Activated CD8-positive, alpha-beta T cell treated with anti-CD3 and anti-CD28 coated beads for 36 hours (primary cell): ENCODE measurements around the gene LRRC75B. TPM values are rescaled to one million over a fixed set of nuclear protein-coding genes. Genes with fewer than 3 reads are reported as not detected.

Experiments
- ATAC-seq: fragments of 200-7000 bp; cut with Tn5 transposase; one replicate; pipeline ENCODE4 v1.10.0; 2021; ENCODE audit warnings: mild to moderate bottlenecking, moderate library complexity
- CTCF ChIA-PET: fragments of 350-600 bp; sonication (Branson Sonifier 250); formaldehyde crosslinking; loops from one replicate; lab custom pipeline; 2021; ENCODE audit warnings: antibody characterized with exemption; lab: Charles Lee
- POLR2A ChIA-PET: fragments of 350-600 bp; sonication (Branson Sonifier 250); formaldehyde crosslinking; loops from one replicate; lab custom pipeline; 2021; ENCODE audit warnings: antibody characterized with exemption; lab: Charles Lee
- DNase-seq: peaks from one replicate; pipeline ENCODE4 v3.0.0-alpha.2; 2020
- H3K27ac Mint-ChIP-seq: one replicate; pipeline ENCODE4 v1.8.0; 2021; ENCODE audit warnings: mild to moderate bottlenecking, mixed read lengths
- H3K27me3 Mint-ChIP-seq: one replicate; pipeline ENCODE4 v1.8.0; 2021; ENCODE audit warnings: mixed read lengths
- H3K36me3 Mint-ChIP-seq: one replicate; pipeline ENCODE4 v1.8.0; 2021; ENCODE audit warnings: low read depth, mixed read lengths
- H3K4me1 Mint-ChIP-seq: one replicate; pipeline ENCODE4 v1.8.0; 2021; ENCODE audit warnings: low read depth, mixed read lengths
- H3K4me3 Mint-ChIP-seq: one replicate; pipeline ENCODE4 v1.8.0; 2021; ENCODE audit warnings: mild to moderate bottlenecking, moderate library complexity, mixed read lengths
- H3K9me3 Mint-ChIP-seq: one replicate; pipeline ENCODE4 v1.8.0; 2021; ENCODE audit warnings: mixed read lengths
- CTCF ChIP-seq: fragments of 200-600 bp; IDR thresholded peaks from one replicate; pipeline ENCODE4 v1.8.0; 2022; ENCODE audit warnings: antibody characterized with exemption, mild to moderate bottlenecking
- intact Hi-C: fragments of 100-400 bp; cut with micrococcal nuclease; formaldehyde crosslinking; loops from one replicate; pipeline ENCODE4 v1.10.0; 2022
- total RNA-seq, 2 experiments: library from RNA; stranded (reverse); gene quantifications; one replicate each; pipeline ENCODE4 v1.2.3, GENCODE V29; 2021

Gene LRRC75B
- total RNA-seq, 2 experiments from 2014 or later = 1.2 to 1.5 TPM

- ATAC-seq = no peak
- TF ChIP-seq CTCF = no peak
- Mint-ChIP-seq H3K4me1 (no peaks in the 10 kb centered on the region), H3K9me3 (no peaks in the 10 kb centered on the region), H3K27me3 (no peaks in the 10 kb centered on the region), H3K4me3 (no peak overlapping the region), H3K27ac (peak overlapping the region; percentile 2), H3K36me3 (peaks cover 18% of the 10 kb centered on the region)
- POLR2A ChIA-PET = interaction anchor here (1.3 kb wide), 1 partner anchor 11 kb away, joined by 6 read pairs; no protein-coding TSS in a partner anchor
- CTCF ChIA-PET = no interaction called here
- no peak for DNase-seq
- intact Hi-C loops = no loop called here
Observed at GRCh38 chr22:24578355-24579257, 14.3 kb downstream of the LRRC75B start.

- no peaks in the 10 kb centered on the region for H3K4me1 Mint-ChIP-seq
- DNase-seq (no peak), ATAC-seq (no peak)
- no peak for TF ChIP-seq CTCF
- POLR2A ChIA-PET = interaction anchor here (1.6 kb wide), 1 partner anchor 11 kb away, joined by 3 read pairs; no protein-coding TSS in a partner anchor
- H3K4me3 Mint-ChIP-seq = no peak overlapping the region
- H3K36me3 Mint-ChIP-seq = peaks cover 30% of the 10 kb centered on the region
- H3K9me3 Mint-ChIP-seq = no peaks in the 10 kb centered on the region
- CTCF ChIA-PET = no interaction called here
- H3K27me3 Mint-ChIP-seq = no peaks in the 10 kb centered on the region
- H3K27ac Mint-ChIP-seq = peak overlapping the region; percentile 11
- intact Hi-C loops = no loop called here
Observed at GRCh38 chr22:24576778-24577177, 16.1 kb downstream of the LRRC75B start.

- intact Hi-C loops = no loop called here
- H3K27ac Mint-ChIP-seq = no peak overlapping the region
Observed at GRCh38 chr22:24571266-24571665, 21.6 kb downstream of the LRRC75B start.

GRCh38 chr22:24567668-24568067 is 25.2 kb downstream of the LRRC75B start:
- Mint-ChIP-seq H3K4me1 (peaks cover 34% of the 10 kb centered on the region), H3K36me3 (peaks cover 41% of the 10 kb centered on the region), H3K9me3 (no peaks in the 10 kb centered on the region), H3K27me3 (no peaks in the 10 kb centered on the region), H3K27ac (no peak overlapping the region), H3K4me3 (no peak overlapping the region)
- no peak for DNase-seq
- no peak for TF ChIP-seq CTCF
- POLR2A ChIA-PET = interaction anchor here (1.4 to 1.8 kb wide), 2 partner anchors 10 to 12 kb away, joined by 5 to 6 read pairs; partner anchors contain the start of gene SNRPD3
- peak; percentile 34 for ATAC-seq
- intact Hi-C loops = no loop called here
- CTCF ChIA-PET = interaction anchor here (1.6 kb wide), 1 partner anchor 480 kb away, joined by 3 read pairs; no protein-coding TSS in a partner anchor

More at GRCh38 chr22:24571266-24571665, 21.6 kb downstream of the LRRC75B start:
- CTCF ChIA-PET = no interaction called here
- Mint-ChIP-seq H3K36me3 (peaks cover 44% of the 10 kb centered on the region), H3K27me3 (no peaks in the 10 kb centered on the region), H3K9me3 (no peaks in the 10 kb centered on the region), H3K4me3 (no peak overlapping the region), H3K4me1 (peaks cover 7% of the 10 kb centered on the region)
- no peak for ATAC-seq
- POLR2A ChIA-PET = interaction anchor here (0.6 kb wide), 1 partner anchor 172 kb away, joined by 3 read pairs; no protein-coding TSS in a partner anchor
- no peak for DNase-seq
- TF ChIP-seq CTCF = no peak
